ENCODE measurements around the gene KDM5A.

DNA sequence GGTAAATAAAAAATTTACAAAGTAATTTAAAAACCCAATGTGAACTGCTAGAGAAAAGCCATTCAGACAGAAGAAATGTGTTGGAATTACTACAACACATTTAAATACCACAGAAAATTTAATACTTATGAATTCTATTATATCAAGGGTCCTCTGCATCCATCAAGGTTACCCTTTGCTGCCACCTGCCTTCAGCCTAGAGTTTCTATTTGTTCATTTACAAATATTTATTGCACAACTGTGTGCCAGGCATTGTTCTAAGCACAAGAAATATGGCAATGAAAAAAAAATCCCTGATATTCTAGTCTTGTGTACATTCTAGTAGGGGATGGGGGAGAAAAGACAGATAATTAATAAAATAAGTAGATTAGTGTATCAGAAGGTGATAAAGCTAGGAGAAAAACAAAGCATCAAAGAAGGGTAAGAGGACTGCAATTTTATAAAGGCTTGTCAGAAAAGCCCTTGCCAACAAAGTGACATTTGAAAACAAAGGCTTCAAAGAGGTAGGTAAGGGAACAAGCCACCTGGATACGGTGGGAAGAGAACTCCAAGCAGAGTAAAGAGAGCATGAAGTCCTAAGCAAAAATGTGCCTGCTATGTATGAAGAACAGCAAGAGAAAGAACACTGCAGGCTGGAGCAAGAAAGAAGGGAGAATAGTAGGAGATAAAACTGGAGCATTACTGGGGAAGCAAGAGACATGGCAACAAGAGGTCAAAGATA is 67.4 kb downstream of the KDM5A start:
- TF ChIP-seq CTCF (IDR thresholded peaks at IDR 0.05; ENCODE audit: poor library complexity) (peak; percentile 36), EZH2 (IDR thresholded peaks at IDR 0.05; ENCODE audit: borderline replicate concordance) (no peak)
